ENCODE data around the gene NFIA.

The NFIA gene

GRCh38 chr1:61151565-61151964 lies 69.2 kb downstream of the NFIA start:
- DNase-seq (ENCODE audit: extremely low read depth, low read depth): no peak
- no peak for TF ChIP-seq CTCF (IDR thresholded peaks at IDR 0.05; ENCODE audit: low read depth, low read length)

GRCh38 chr1:61152066-61152465 lies 69.7 kb downstream of the NFIA start:
- no peak for DNase-seq (ENCODE audit: extremely low read depth, low read depth)
- no peak for TF ChIP-seq CTCF (IDR thresholded peaks at IDR 0.05; ENCODE audit: low read depth, low read length)

- DNase-seq (ENCODE audit: extremely low read depth, low read depth): no peak
- no peak for TF ChIP-seq CTCF (IDR thresholded peaks at IDR 0.05; ENCODE audit: low read depth, low read length)
These were observed 70.2 kb downstream of the NFIA start for GRCh38 chr1:61152469-61153105.

GRCh38 chr1:61156576-61157467 lies 74.5 kb downstream of the NFIA start:
- no peak for TF ChIP-seq CTCF (IDR thresholded peaks at IDR 0.05; ENCODE audit: low read depth, low read length)
- DNase-seq (ENCODE audit: extremely low read depth, low read depth): no peak

- DNase-seq (ENCODE audit: extremely low read depth, low read depth): peak; percentile 66
- no peak for TF ChIP-seq CTCF (IDR thresholded peaks at IDR 0.05; ENCODE audit: low read depth, low read length)
These were observed 75.2 kb downstream of the NFIA start for GRCh38 chr1:61157468-61157987.

- no peak for DNase-seq (ENCODE audit: extremely low read depth, low read depth)
- TF ChIP-seq CTCF (IDR thresholded peaks at IDR 0.05; ENCODE audit: low read depth, low read length): no peak
These were observed 76.2 kb downstream of the NFIA start for GRCh38 chr1:61158591-61158990.

GRCh38 chr1:61160526-61160925 lies 78.2 kb downstream of the NFIA start:
- no peak for DNase-seq (ENCODE audit: extremely low read depth, low read depth)

More at GRCh38 chr1:61160526-61160925, 78.2 kb downstream of the NFIA start:
- no peak for TF ChIP-seq CTCF (IDR thresholded peaks at IDR 0.05; ENCODE audit: low read depth, low read length)

Data from AG09319 (cell line).